ENCODE data around the gene DROSHA. TPM values are rescaled to one million over a fixed set of nuclear protein-coding genes. Genes with fewer than 3 reads are reported as not detected.
"Not testable (repeated sequence)": the region's sequence is repeated elsewhere in the genome, so short reads cannot be mapped to it uniquely, and the experiment has no call there.

Gene DROSHA
- total RNA-seq, 1 donor from 2014 or later = 59.3 TPM

DNA sequence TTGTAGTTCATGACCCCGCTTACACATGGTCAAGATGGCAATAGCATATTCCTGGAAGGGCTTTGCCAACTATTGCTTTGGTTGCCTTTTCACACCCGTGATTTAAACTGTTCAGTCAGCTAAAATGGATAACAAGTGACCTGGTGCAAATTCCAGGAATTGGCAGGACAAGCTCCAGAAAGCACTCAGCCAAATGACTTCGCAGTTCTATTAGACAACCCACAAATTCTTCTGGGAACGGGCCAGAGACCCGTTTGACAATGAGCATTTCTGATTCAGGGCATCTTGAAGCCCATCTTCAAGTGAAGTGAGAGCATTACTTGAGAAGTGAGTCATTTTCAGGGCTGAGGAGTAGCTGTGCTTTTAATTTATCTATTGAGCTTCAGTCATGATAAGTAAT, 165.0 kb downstream of the DROSHA start:
- peaks cover 11% of the 10 kb centered on the region for H3K9me3 Mint-ChIP-seq (ENCODE audit: low read depth)
- TF ChIP-seq, protein P1, sequence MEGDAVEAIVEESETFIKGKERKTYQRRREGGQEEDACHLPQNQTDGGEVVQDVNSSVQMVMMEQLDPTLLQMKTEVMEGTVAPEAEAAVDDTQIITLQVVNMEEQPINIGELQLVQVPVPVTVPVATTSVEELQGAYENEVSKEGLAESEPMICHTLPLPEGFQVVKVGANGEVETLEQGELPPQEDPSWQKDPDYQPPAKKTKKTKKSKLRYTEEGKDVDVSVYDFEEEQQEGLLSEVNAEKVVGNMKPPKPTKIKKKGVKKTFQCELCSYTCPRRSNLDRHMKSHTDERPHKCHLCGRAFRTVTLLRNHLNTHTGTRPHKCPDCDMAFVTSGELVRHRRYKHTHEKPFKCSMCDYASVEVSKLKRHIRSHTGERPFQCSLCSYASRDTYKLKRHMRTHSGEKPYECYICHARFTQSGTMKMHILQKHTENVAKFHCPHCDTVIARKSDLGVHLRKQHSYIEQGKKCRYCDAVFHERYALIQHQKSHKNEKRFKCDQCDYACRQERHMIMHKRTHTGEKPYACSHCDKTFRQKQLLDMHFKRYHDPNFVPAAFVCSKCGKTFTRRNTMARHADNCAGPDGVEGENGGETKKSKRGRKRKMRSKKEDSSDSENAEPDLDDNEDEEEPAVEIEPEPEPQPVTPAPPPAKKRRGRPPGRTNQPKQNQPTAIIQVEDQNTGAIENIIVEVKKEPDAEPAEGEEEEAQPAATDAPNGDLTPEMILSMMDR (IDR thresholded peaks at IDR 0.05) = no peak

DNA sequence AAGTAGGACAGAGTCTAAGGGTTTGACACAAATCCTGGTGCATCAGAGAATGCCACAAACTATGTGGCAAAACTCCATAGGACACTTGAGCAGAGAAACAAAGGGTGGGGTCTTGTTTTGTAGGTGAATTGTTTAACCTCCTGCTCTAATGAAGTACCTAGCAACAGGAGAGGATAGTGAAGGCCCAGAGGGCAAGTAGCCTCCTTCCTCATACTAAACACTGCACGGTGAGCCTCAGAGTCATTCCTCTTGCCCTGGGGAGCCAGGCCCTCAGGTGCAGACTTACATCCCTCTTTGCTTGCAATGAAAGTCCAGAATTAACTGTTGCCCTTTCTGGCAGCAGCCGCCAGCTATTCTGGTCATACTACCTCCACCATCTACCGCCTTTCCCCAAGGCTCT, 166.1 kb downstream of the DROSHA start:
- H3K4me3 Mint-ChIP-seq (ENCODE audit: unreplicated experiment) = no peak overlapping the region
- peaks cover 6% of the 10 kb centered on the region for H3K9me3 Mint-ChIP-seq (ENCODE audit: low read depth)
- no peak for DNase-seq (ENCODE audit: low spot score)
- peak overlapping the region; percentile 72 for H3K27ac Mint-ChIP-seq (ENCODE audit: unreplicated experiment)
- H3K27me3 Mint-ChIP-seq (ENCODE audit: low read depth) = peaks cover 1% of the 10 kb centered on the region
- H3K36me3 Mint-ChIP-seq (ENCODE audit: low read depth) = no peaks in the 10 kb centered on the region
- peaks cover 56% of the 10 kb centered on the region for H3K4me1 Mint-ChIP-seq (ENCODE audit: low read depth)
- TF ChIP-seq, protein P1 (IDR thresholded peaks at IDR 0.05) = no peak

More for the DNA sequence above, 165.0 kb downstream of the DROSHA start:
- no peak overlapping the region for H3K4me3 Mint-ChIP-seq (ENCODE audit: unreplicated experiment)
- peaks cover 52% of the 10 kb centered on the region for H3K4me1 Mint-ChIP-seq (ENCODE audit: low read depth)
- no peak overlapping the region for H3K27ac Mint-ChIP-seq (ENCODE audit: unreplicated experiment)
- H3K36me3 Mint-ChIP-seq (ENCODE audit: low read depth) = no peaks in the 10 kb centered on the region
- DNase-seq (ENCODE audit: low spot score) = no peak
- peaks cover 5% of the 10 kb centered on the region for H3K27me3 Mint-ChIP-seq (ENCODE audit: low read depth)

DNA sequence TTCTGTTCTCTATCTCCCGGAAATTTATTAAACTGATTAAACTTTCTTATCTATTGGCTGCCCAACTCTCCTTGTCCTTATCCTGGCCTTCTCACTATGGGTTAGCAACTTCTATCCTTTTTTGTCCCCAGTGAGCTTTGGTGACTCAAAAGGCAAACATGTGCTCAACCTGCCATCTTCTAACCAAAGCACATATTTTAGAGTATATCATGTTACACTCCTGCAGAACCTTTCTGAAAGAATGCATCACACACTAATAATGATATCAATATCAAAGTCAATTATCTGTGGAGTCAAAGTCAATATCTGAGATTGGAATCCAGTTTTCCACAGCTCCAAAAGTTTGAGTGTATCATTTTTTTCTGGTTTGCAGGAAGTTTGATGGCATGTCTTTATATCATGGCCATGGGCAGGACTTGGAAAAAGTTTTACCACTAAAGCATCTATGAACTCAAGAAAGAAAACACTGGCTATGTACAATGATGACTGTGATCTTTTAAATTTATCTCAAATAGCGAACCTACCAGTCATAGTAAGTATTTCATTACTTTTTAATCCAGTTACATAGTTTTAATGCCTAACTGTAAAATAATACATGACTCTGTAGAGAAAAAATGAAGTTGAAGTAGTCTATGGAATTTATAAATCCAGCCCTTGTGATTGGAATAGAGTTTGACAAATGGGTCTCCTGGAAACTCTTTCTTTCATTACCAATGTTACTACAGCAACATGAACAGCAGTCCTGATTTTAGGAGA, 166.8 kb downstream of the DROSHA start:
- peak overlapping the region; percentile 72 for H3K27ac Mint-ChIP-seq (ENCODE audit: unreplicated experiment)
- H3K4me1 Mint-ChIP-seq (ENCODE audit: low read depth) = peaks cover 56% of the 10 kb centered on the region
- peaks cover 6% of the 10 kb centered on the region for H3K9me3 Mint-ChIP-seq (ENCODE audit: low read depth)
- no peak for DNase-seq (ENCODE audit: low spot score)
- no peak overlapping the region for H3K4me3 Mint-ChIP-seq (ENCODE audit: unreplicated experiment)
- H3K36me3 Mint-ChIP-seq (ENCODE audit: low read depth) = no peaks in the 10 kb centered on the region
- H3K27me3 Mint-ChIP-seq (ENCODE audit: low read depth) = no peaks in the 10 kb centered on the region
- TF ChIP-seq, protein P1 (IDR thresholded peaks at IDR 0.05) = no peak

DNA sequence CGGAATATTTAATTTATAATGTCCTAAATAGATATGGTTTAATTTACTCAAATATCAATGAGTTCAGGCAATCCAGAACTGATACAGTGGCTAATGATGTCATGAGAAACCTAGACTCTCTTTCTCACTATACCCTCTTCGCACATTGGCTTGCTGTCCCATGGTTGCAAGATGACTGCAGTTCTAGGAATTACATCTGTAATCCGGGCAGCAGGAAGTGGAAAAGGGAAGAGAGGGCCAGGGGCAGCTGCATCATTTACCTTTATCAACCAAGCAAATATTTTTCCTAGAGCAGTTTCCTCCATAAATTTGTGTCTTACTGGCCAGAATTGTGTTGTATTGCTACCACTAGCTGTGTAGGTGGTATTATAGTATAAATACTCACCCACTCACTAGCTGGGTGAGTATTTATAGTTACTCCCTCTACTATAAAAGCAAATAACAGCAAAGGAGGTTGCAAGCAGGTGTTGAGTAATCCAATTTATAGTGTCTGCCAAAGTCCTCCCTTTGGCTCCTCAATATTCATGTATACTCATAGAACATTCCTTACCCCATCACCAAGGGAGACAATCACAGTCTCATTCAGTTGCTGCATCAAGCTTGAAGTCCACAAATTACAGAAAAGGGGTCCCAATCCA, 168.8 kb downstream of the DROSHA start:
- no peaks in the 10 kb centered on the region for H3K36me3 Mint-ChIP-seq (ENCODE audit: low read depth)
- H3K4me3 Mint-ChIP-seq (ENCODE audit: unreplicated experiment) = no peak overlapping the region
- TF ChIP-seq, protein P1 (IDR thresholded peaks at IDR 0.05) = no peak
- H3K27me3 Mint-ChIP-seq (ENCODE audit: low read depth) = no peaks in the 10 kb centered on the region
- no peak for DNase-seq (ENCODE audit: low spot score)
- H3K9me3 Mint-ChIP-seq (ENCODE audit: low read depth) = peaks cover 6% of the 10 kb centered on the region
- H3K4me1 Mint-ChIP-seq (ENCODE audit: low read depth) = peaks cover 56% of the 10 kb centered on the region
- peak overlapping the region; percentile 76 for H3K27ac Mint-ChIP-seq (ENCODE audit: unreplicated experiment)

DNA sequence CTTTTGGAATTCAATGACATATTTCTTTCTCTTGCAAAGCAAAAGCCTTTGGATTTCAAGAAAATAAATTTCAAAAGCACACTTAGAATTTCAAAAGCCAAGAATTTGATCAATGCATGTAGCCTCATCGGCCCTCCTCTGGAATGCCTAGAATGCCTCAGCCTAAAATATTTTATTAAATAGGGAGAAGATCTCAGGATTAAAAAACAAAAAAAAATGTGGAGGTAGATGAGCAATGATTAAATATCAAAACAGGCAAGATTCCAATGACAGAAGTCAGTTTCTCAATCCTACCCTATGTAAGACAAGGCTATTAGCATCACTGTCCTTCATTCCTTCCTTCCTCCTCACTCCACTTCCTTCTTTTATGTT, 169.4 kb downstream of the DROSHA start:
- Mint-ChIP-seq H3K27ac (ENCODE audit: unreplicated experiment) (peak overlapping the region; percentile 76), H3K4me1 (ENCODE audit: low read depth) (peaks cover 55% of the 10 kb centered on the region)

DNA sequence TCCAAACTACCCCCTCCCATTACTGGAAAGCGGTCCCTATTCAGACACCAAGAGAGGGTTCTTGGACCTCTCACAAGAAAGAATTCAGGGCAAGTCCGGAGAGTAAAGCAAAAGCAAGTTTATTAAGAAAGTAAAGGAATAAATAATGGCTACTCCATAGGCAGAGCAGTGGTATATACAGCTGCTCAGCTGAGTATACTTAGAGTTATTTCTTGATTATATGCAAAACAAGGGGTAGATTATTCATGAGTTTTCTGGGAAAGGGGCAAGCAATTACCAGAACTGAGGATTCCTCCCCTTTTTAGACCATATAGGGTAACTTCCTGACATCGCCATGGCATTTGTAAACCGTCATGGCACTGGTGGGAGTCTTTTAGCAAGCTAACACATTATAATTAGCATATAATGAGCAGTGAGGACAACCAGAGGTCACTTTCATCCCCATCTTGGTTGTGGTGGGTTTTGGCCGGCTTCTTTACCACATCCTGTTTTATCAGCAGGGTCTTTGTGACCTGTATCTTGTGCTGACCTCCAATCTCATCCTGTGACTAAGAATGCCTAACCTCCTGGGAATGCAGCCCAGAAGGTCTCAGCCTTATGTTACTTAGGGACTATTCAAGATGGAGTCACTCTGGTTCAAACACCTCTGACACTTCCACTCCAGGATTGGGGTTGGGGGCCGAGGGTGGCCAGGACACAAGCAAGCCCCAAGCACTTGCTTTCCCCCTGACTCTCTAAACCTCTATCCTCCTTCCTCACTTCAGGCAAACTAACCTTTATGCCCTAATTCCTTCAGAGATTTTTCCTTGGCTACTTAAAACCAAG, 170.0 kb downstream of the DROSHA start:
- H3K9me3 Mint-ChIP-seq (ENCODE audit: low read depth); DNase-seq (ENCODE audit: low spot score); H3K36me3 Mint-ChIP-seq (ENCODE audit: low read depth); H3K27me3 Mint-ChIP-seq (ENCODE audit: low read depth); H3K4me3 Mint-ChIP-seq (ENCODE audit: unreplicated experiment): not testable (repeated sequence)
- peaks cover 49% of the 10 kb centered on the region for H3K4me1 Mint-ChIP-seq (ENCODE audit: low read depth)
- H3K27ac Mint-ChIP-seq (ENCODE audit: unreplicated experiment) = peak overlapping the region; percentile 76

More for the DNA sequence above, 169.4 kb downstream of the DROSHA start:
- Mint-ChIP-seq H3K9me3 (ENCODE audit: low read depth) (peaks cover 6% of the 10 kb centered on the region), H3K27me3 (ENCODE audit: low read depth) (no peaks in the 10 kb centered on the region), H3K36me3 (ENCODE audit: low read depth) (no peaks in the 10 kb centered on the region), H3K4me3 (ENCODE audit: unreplicated experiment) (no peak overlapping the region)
- TF ChIP-seq, protein P1 (IDR thresholded peaks at IDR 0.05) = no peak
- DNase-seq (ENCODE audit: low spot score) = no peak

Data from chondrocyte (in vitro differentiated cells).